GM12891 (cell line): ENCODE measurements around the gene LCP1.

Source experiments
- PAX5 ChIP-seq: IDR thresholded peaks from 2 replicates; pipeline ENCODE4 v1.6.1; 2011; ENCODE audit warnings: low read length, moderate library complexity, mild to moderate bottlenecking; ENCODE audit not compliant: insufficient read depth, severe bottlenecking
- POLR2A ChIP-seq: IDR thresholded peaks from 2 replicates; pipeline ENCODE4 v1.6.1; 2011; ENCODE audit warnings: low read depth, low read length, control low read depth
- POLR2AphosphoS5 ChIP-seq: IDR thresholded peaks from 2 replicates; pipeline ENCODE4 v1.6.1; 2011; ENCODE audit warnings: low read depth, low read length, control low read depth
- POU2F2 ChIP-seq: IDR thresholded peaks from 2 replicates; pipeline ENCODE4 v1.6.1; 2011; ENCODE audit warnings: low read depth, mild to moderate bottlenecking, control low read depth, low read length, moderate library complexity
- SPI1 ChIP-seq: IDR thresholded peaks from 2 replicates; pipeline ENCODE4 v1.6.1; 2011; ENCODE audit warnings: low read depth, low read length, control low read depth
- TAF1 ChIP-seq: IDR thresholded peaks from 2 replicates; pipeline ENCODE4 v1.6.1; 2011; ENCODE audit warnings: low read depth, low read length, control low read depth

DNA sequence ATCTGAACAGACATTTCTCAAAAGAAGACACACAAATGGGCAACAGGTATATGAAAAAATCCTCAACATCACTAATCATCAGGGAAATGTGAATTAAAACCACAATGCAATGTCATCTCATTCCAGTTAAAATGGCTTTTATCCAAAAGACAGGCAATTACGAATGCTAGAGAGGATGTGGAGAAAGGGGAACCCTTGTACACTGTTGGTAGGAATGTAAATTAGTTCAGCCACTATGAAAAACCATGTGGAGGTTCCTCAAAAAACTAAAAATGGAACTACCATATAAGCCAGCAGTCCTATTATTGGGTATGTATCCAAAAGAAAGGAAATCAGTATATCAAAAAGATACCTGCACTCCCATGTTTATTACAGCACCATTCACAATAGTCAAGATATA lies 104.7 kb downstream of the LCP1 start:
- TF ChIP-seq POLR2AphosphoS5 (no peak), TAF1 (no peak), POLR2A (no peak), SPI1 (no peak), POU2F2 (no peak), PAX5 (no peak)
